Measurements from ENCODE around the gene PGAP3. TPM values are rescaled to one million over a fixed set of nuclear protein-coding genes. Genes with fewer than 3 reads are reported as not detected.

The PGAP3 gene
- total and polyA plus RNA-seq, 3 donors from 2014 or later: 21.1 to 37.4 (median 28.6) TPM

DNA sequence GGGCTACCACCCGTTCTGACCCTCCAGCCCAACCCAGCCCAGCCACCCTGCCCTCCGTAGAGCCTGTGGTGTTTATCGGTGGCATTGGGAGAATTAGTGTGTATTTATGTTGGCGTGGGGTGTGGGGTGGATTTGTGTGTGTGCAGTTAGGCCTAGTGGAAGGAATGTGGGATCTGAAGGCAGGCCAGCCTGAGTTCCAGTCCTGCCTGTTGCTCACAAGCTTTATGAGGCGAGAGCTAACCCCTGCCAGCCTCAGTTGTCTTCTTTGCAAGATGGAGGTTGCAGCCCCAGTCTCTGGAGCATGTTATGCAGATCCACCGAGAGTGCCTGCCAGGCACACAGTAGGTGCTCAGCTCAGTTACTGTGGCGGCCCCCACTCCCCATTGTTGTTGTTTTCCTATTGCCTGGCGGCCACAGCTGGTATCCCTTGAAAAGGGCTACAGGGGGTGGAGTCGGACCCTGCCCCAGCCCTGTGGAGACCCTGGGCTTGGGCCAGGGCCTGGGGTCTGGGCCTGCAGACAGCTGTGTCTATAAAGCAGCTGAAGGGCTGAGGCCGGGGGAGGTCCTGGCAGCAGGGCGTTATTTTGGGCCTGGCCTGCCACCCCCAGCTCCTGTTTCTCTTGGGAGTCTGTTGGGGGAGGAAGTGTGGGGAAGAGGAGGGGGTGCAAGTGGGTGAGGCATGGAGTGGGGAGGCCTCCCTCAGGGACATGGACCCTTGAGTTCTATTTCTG, 17.1 kb upstream of the PGAP3 start:
- Histone ChIP-seq H3K36me3 (ENCODE audit: low read depth, missing control alignments) (no peaks in the 10 kb centered on the region), H3K4me1 (no peaks in the 10 kb centered on the region), H3K27me3 (no peaks in the 10 kb centered on the region), H3K27ac (no peak overlapping the region), H3K4me3 (no peak overlapping the region), H3K9me3 (no peaks in the 10 kb centered on the region)
- no peak for DNase-seq
- 53 to 75% methylated on average over 6 to 11 of the region's 11 CpGs for WGBS, 2 donors
- TF ChIP-seq CTCF (IDR thresholded peaks at IDR 0.05) (no peak), POLR2A (IDR thresholded peaks at IDR 0.05) (no peak)
- intact Hi-C loops (cut with DNase I; ENCODE audit: low total_unique reads): no loop called here

DNA sequence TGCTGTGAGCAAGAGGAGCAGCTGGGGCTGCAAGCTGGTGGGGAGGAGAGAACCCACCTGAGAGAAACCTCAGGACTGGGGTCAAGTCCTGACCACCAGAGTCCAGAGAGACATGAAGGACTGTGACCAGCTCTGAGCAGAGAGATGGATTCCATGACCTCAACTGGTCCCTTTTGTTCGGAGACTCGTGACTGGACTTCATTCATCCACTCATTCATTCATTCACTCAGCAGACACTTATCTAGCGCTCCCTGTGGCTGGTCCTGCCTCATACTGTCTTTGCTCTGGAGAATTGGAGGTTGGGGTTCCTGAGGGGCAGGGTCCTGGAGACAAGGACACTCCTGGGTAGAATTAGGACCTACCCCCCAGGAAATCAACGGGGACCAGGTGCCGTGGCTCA, 16.1 kb upstream of the PGAP3 start:
- TF ChIP-seq POLR2A (IDR thresholded peaks at IDR 0.05): no peak
- no peak for TF ChIP-seq CTCF (IDR thresholded peaks at IDR 0.05)
- Histone ChIP-seq H3K4me1 (no peaks in the 10 kb centered on the region), H3K9me3 (no peaks in the 10 kb centered on the region), H3K36me3 (ENCODE audit: low read depth, missing control alignments) (no peaks in the 10 kb centered on the region), H3K4me3 (no peak overlapping the region), H3K27ac (no peak overlapping the region), H3K27me3 (no peaks in the 10 kb centered on the region)
- WGBS, 2 donors: 91 to 94% methylated on average over 3 to 5 of the region's 5 CpGs
- intact Hi-C loops (cut with DNase I; ENCODE audit: low total_unique reads): no loop called here
- no peak for DNase-seq

DNA sequence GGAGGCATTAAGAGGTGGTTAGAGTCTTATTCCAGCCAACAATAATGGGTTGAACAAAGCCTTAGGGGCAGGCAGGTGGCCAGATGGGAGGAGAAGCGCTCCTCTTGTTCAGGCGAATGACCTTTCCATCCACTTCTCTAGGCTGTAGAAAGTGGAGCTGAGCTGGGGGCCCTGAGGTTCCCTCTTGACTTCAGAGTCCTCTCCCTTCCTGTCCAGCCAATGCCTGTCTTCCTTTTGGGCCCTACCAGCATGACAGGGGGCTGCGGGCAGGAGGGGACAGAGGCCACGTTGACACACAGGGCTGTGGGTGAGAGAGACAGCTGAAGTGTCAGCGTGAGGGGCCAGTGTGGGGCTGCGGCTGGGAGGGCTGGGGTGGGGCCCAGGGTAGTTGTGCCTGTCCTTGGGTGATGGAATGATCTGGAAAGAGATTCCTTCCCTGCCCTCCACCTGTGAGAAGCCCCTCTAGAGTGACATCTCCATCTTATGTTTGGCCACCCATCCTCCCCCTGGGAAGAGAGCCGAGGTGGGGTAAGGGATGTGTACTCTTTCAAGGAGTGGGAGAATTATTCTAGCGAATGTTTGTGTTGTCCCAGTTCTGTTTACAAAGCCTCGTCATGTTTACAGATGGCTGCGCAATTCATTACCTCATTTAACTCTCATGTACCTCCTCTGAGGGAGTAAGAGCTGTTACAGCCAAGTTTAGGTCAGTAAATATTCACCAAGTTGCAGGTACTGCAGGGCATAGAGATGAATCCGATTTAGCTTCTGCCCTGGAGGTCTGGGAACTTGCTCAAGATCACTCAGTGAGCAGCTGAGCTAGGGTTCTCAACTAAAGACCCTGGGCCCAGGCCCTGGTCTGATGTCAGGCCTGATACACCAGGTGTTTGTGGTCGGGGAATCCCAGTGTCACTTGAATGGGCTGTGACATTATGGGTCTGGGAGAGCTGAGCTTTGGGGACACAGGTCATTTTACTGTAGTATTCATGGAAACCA, 15.3 kb upstream of the PGAP3 start:
- no peak for DNase-seq
- no peak for TF ChIP-seq CTCF (IDR thresholded peaks at IDR 0.05)
- no peak for TF ChIP-seq POLR2A (IDR thresholded peaks at IDR 0.05)
- Histone ChIP-seq H3K4me3 (no peak overlapping the region), H3K9me3 (no peaks in the 10 kb centered on the region), H3K36me3 (ENCODE audit: low read depth, missing control alignments) (no peaks in the 10 kb centered on the region), H3K4me1 (no peaks in the 10 kb centered on the region), H3K27me3 (no peaks in the 10 kb centered on the region), H3K27ac (no peak overlapping the region)
- WGBS, 2 donors: 77 to 84% methylated on average over 10 to 12 of the region's 12 CpGs
- intact Hi-C loops (cut with DNase I; ENCODE audit: low total_unique reads): no loop called here

DNA sequence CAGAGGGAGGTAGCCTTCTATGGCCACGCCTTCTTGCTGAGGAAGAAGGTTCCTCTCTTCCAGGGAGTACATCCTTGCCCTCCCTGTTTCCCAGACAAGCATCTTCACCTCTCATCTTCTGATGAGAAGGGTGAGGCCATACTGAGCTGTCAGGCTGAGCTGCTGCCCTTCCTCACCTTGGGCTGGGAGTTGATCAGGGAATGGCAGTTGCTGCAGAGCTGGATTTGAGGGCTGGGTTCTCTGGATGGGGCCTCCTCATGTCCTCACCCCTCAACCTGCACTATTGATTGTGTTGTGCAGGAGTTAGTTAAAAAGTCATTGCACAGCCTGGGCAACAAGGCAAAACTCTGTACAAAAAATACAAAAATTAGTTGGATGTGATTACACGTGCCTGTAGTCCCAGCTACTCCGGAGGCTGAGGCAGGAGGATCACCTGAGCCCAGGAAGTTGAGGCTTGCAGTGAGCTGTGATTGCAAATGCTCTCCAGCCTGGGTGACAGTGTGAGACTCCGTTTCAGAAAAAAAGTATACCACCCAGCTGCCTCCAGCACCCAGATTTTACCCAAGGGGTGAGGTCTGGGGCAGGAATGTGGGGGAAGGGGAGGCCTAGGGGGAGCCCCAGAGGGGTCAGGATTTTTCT, 14.0 kb upstream of the PGAP3 start:
- no peak for DNase-seq
- intact Hi-C loops (cut with DNase I; ENCODE audit: low total_unique reads): no loop called here
- H3K27ac ChIP-seq: no peak overlapping the region
- no peaks in the 10 kb centered on the region for H3K36me3 ChIP-seq (ENCODE audit: low read depth, missing control alignments)
- no peaks in the 10 kb centered on the region for H3K9me3 ChIP-seq
- H3K4me1 ChIP-seq: no peaks in the 10 kb centered on the region
- no peaks in the 10 kb centered on the region for H3K27me3 ChIP-seq
- TF ChIP-seq POLR2A (IDR thresholded peaks at IDR 0.05): no peak
- TF ChIP-seq CTCF (IDR thresholded peaks at IDR 0.05): no peak
- WGBS, 2 donors: 77 to 82% methylated on average over 3 to 4 of the region's 4 CpGs
- no peak overlapping the region for H3K4me3 ChIP-seq
